H1 (cell line): ENCODE measurements around the gene VPS11. TPM values are rescaled to one million over a fixed set of nuclear protein-coding genes. Genes with fewer than 3 reads are reported as not detected.

Experiments
- CTCF ChIA-PET: fragments of 300-600 bp; sonication (Branson Sonifier 250); formaldehyde crosslinking; loops from one replicate; lab custom pipeline; 2021; ENCODE audit not compliant: partially characterized antibody; lab: Charles Lee
- POLR2A ChIA-PET: fragments of 300-600 bp; sonication (Branson Sonifier 250); formaldehyde crosslinking; loops from one replicate; lab custom pipeline; 2021; ENCODE audit warnings: inconsistent platforms; ENCODE audit not compliant: partially characterized antibody; lab: Charles Lee
- DNase-seq, 2 experiments: peaks; one replicate each; pipeline versions ENCODE4 v3.0.0 to v3.0.0-alpha.2; 2010 to 2022; ENCODE audit warnings: low spot score in 2 of 2, low read depth in 1 of 2, mixed read lengths in 1 of 2
- FAIRE-seq: peaks from 2 replicates; lab custom pipeline; 2011; peaks lifted over from hg19 to GRCh38; lab: Jason Lieb, UNC
- H2AFZ ChIP-seq: 2 replicates; pipeline ENCODE4 v1.8.1; 2012; ENCODE audit warnings: low read length, inconsistent platforms
- H2AK5ac ChIP-seq: 2 replicates; pipeline ENCODE4 v1.6.1; 2013; ENCODE audit warnings: low read depth, low read length
- H2BK120ac ChIP-seq: replicated peaks from 2 replicates; pipeline ENCODE3; 2013; ENCODE audit warnings: low read depth, low read length, inconsistent platforms
- H2BK12ac ChIP-seq: 2 replicates; pipeline ENCODE4 v1.6.1; 2013; ENCODE audit warnings: low read depth, low read length
- H2BK15ac ChIP-seq: 2 replicates; pipeline ENCODE4 v1.6.1; 2013; ENCODE audit warnings: low read length
- H2BK20ac ChIP-seq: 2 replicates; pipeline ENCODE4 v1.6.1; 2013; ENCODE audit warnings: low read length
- H2BK5ac ChIP-seq: 2 replicates; pipeline ENCODE4 v1.6.1; 2013; ENCODE audit warnings: low read depth, low read length
- H3K14ac ChIP-seq: 2 replicates; pipeline ENCODE4 v1.6.1; 2013; ENCODE audit warnings: inconsistent platforms; ENCODE audit not compliant: insufficient read length
- H3K18ac ChIP-seq: 2 replicates; pipeline ENCODE4 v1.6.1; 2013; ENCODE audit warnings: low read length; ENCODE audit errors: extremely low read depth
- H3K23ac ChIP-seq: 2 replicates; pipeline ENCODE4 v1.6.1; 2013; ENCODE audit warnings: inconsistent platforms; ENCODE audit not compliant: insufficient read length
- H3K23me2 ChIP-seq: 2 replicates; pipeline ENCODE4 v1.6.1; 2013; ENCODE audit warnings: low read depth, low read length
- H3K27ac ChIP-seq: 2 replicates; pipeline ENCODE4 v1.6.1; 2011; ENCODE audit warnings: low read depth, low read length, inconsistent platforms
- H3K27me3 ChIP-seq, 4 experiments: replicated peaks in 1 of 4; 1 replicate in 1 of 4; 2 replicates in 3 of 4; pipeline versions ENCODE4 v1.6.1 to v1.8.1; 2011 to 2013; ENCODE audit warnings: low read length in 3 of 4, mild to moderate bottlenecking in 3 of 4, inconsistent platforms in 2 of 4, mixed read lengths in 2 of 4, moderate library complexity in 1 of 4; ENCODE audit not compliant: control insufficient read depth in 3 of 4, insufficient read depth in 3 of 4; ENCODE audit errors: extremely low read depth in 1 of 4
- H3K36me3 ChIP-seq, 4 experiments: 2 replicates each; pipeline versions ENCODE4 v1.6.1 to v1.8.1; 2011 to 2013; ENCODE audit warnings: mild to moderate bottlenecking in 4 of 4, low read length in 3 of 4, moderate library complexity in 2 of 4, control low read depth in 1 of 4, inconsistent platforms in 1 of 4; ENCODE audit not compliant: insufficient read depth in 4 of 4, control insufficient read depth in 2 of 4
- H3K4ac ChIP-seq: replicated peaks from 2 replicates; pipeline ENCODE3; 2013; ENCODE audit warnings: low read length, low read depth, mixed read lengths, inconsistent platforms; ENCODE audit not compliant: insufficient read length
- H3K4me1 ChIP-seq, 4 experiments: replicated peaks in 1 of 4; 1 replicate in 1 of 4; 2 replicates in 3 of 4; pipeline versions ENCODE4 v1.6.1 to v1.8.1; 2011 to 2013; ENCODE audit warnings: low read length in 3 of 4, inconsistent platforms in 2 of 4, mixed read lengths in 1 of 4; ENCODE audit not compliant: insufficient read depth in 4 of 4, control insufficient read depth in 3 of 4
- H3K4me2 ChIP-seq, 2 experiments: 2 replicates each; pipeline versions ENCODE4 v1.6.1 to v1.8.1; 2011 to 2013; ENCODE audit warnings: low read depth in 2 of 2, low read length in 2 of 2, control low read depth in 1 of 2, inconsistent platforms in 1 of 2, mild to moderate bottlenecking in 1 of 2; ENCODE audit not compliant: insufficient read depth in 1 of 2
- H3K4me3 ChIP-seq, 4 experiments: fragments of 200-600, 300-600 bp in 1 of 4; sonication (generic), shearing (Covaris generic), sonication (Bioruptor Twin) in 1 of 4; 2 replicates each; pipeline versions ENCODE4 v1.5.1 to v1.8.1; 2011 to 2016; ENCODE audit warnings: low read length in 4 of 4, low read depth in 3 of 4, control low read depth in 2 of 4, inconsistent platforms in 2 of 4, mild to moderate bottlenecking in 2 of 4, mixed read lengths in 1 of 4, moderate library complexity in 1 of 4; ENCODE audit not compliant: insufficient read depth in 2 of 4; ENCODE audit errors: extremely low read depth in 1 of 4
- H3K56ac ChIP-seq: replicated peaks from 2 replicates; pipeline ENCODE3; 2013; ENCODE audit warnings: low read depth, mild to moderate bottlenecking, mixed read lengths, low read length, inconsistent platforms; ENCODE audit not compliant: insufficient read length
- H3K79me1 ChIP-seq: 2 replicates; pipeline ENCODE4 v1.6.1; 2013; ENCODE audit warnings: low read depth, low read length, control low read depth
- H3K79me2 ChIP-seq, 2 experiments: 2 replicates each; pipeline versions ENCODE4 v1.6.1 to v1.8.1; 2012 to 2013; ENCODE audit warnings: low read length in 2 of 2, mild to moderate bottlenecking in 2 of 2, inconsistent platforms in 1 of 2; ENCODE audit not compliant: insufficient read depth in 2 of 2, control insufficient read depth in 1 of 2
- H3K9ac ChIP-seq, 4 experiments: replicated peaks in 1 of 4; 1 replicate in 1 of 4; 2 replicates in 3 of 4; pipeline versions ENCODE4 v1.6.1 to v1.8.1; 2011 to 2013; ENCODE audit warnings: low read depth in 3 of 4, low read length in 3 of 4, control low read depth in 2 of 4, mild to moderate bottlenecking in 2 of 4, moderate library complexity in 2 of 4, inconsistent platforms in 1 of 4; ENCODE audit errors: extremely low read depth in 1 of 4
- H3K9me3 ChIP-seq, 2 experiments: 2 replicates each; pipeline versions ENCODE4 v1.6.1 to v1.8.1; 2012 to 2013; ENCODE audit warnings: mild to moderate bottlenecking in 2 of 2, moderate library complexity in 2 of 2, control low read depth in 1 of 2, inconsistent platforms in 1 of 2, low read depth in 1 of 2, low read length in 1 of 2, mixed read lengths in 1 of 2; ENCODE audit not compliant: insufficient read depth in 2 of 2
- H4K20me1 ChIP-seq, 2 experiments: replicated peaks in 1 of 2; 2 replicates each; pipeline versions ENCODE3 to v1.8.1; 2011 to 2013; ENCODE audit warnings: inconsistent platforms in 2 of 2, low read length in 2 of 2, mild to moderate bottlenecking in 1 of 2; ENCODE audit not compliant: insufficient read depth in 2 of 2, control insufficient read depth in 1 of 2
- H4K5ac ChIP-seq: 2 replicates; pipeline ENCODE4 v1.6.1; 2013; ENCODE audit warnings: low read length, low read depth, mixed read lengths, inconsistent platforms; ENCODE audit not compliant: insufficient read length
- H4K8ac ChIP-seq: 2 replicates; pipeline ENCODE4 v1.8.0; 2013; ENCODE audit warnings: mild to moderate bottlenecking, moderate library complexity, low read length, inconsistent platforms; ENCODE audit not compliant: insufficient read depth; ENCODE audit errors: extremely low read depth
- H4K91ac ChIP-seq: replicated peaks from 2 replicates; pipeline ENCODE3; 2013; ENCODE audit warnings: low read length, mixed read lengths, inconsistent platforms; ENCODE audit not compliant: insufficient read length
- EGR1 ChIP-seq: IDR thresholded peaks from 2 replicates; pipeline ENCODE4 v1.6.1; 2011; ENCODE audit warnings: low read depth, low read length, borderline replicate concordance
- EZH2 ChIP-seq: fragments of 200-600 bp; sonication (generic); IDR thresholded peaks from 2 replicates; pipeline ENCODE4 v1.7.1; 2012; ENCODE audit warnings: low read depth, mild to moderate bottlenecking, moderate library complexity, low read length, inconsistent platforms; ENCODE audit not compliant: severe bottlenecking
- HDAC6 ChIP-seq: IDR thresholded peaks from one replicate; pipeline ENCODE4 v1.7.1; 2012; ENCODE audit warnings: low read depth, mild to moderate bottlenecking, inconsistent platforms, low read length, moderate library complexity
- JUN ChIP-seq: IDR thresholded peaks from 2 replicates; pipeline ENCODE4 v1.6.1; 2011; ENCODE audit warnings: low read depth, mild to moderate bottlenecking, improper control_type of control experiment, low read length
- JUND ChIP-seq: IDR thresholded peaks from 2 replicates; pipeline ENCODE4 v1.6.1; 2011; ENCODE audit warnings: mild to moderate bottlenecking, improper control_type of control experiment, low read length
- KDM5A ChIP-seq: fragments of 200-600 bp; IDR thresholded peaks from 2 replicates; pipeline ENCODE4 v1.7.1; 2012; ENCODE audit warnings: mild to moderate bottlenecking, low read length, inconsistent platforms, mixed read lengths
- PHF8 ChIP-seq: fragments of 200-600 bp; sonication (generic); conservative IDR thresholded peaks from 2 replicates; pipeline ENCODE4 v1.7.1; 2012; ENCODE audit warnings: low read depth, mild to moderate bottlenecking, inconsistent platforms, low read length, moderate library complexity
- RXRA ChIP-seq: IDR thresholded peaks from 2 replicates; pipeline ENCODE4 v1.6.1; 2011; ENCODE audit warnings: low read depth, mild to moderate bottlenecking, low read length, moderate library complexity; ENCODE audit not compliant: insufficient read depth
- SRF ChIP-seq: IDR thresholded peaks from 2 replicates; pipeline ENCODE4 v1.6.1; 2011; ENCODE audit warnings: mild to moderate bottlenecking, low read depth, low read length, moderate library complexity
- SUZ12 ChIP-seq: fragments of 200-600 bp; sonication (generic); IDR thresholded peaks from 2 replicates; pipeline ENCODE4 v1.6.1; 2012; ENCODE audit warnings: mild to moderate bottlenecking, inconsistent platforms, low read length, moderate library complexity, mixed read lengths
- TAF7 ChIP-seq: optimal IDR thresholded peaks from 2 replicates; pipeline ENCODE3; 2011; ENCODE audit warnings: low read depth, mild to moderate bottlenecking, inconsistent platforms, low read length, moderate library complexity, borderline replicate concordance
- WGBS, 2 experiments: shearing (Covaris generic) in 1 of 2; methylation state at CpG; one replicate each; pipeline versions ENCODE4 v1.1.6 to v1.1.7; 2013 to 2015; ENCODE audit warnings: low lambda C conversion rate in 2 of 2, mixed read lengths in 2 of 2, inconsistent platforms in 1 of 2, low coverage in 1 of 2, missing lambda C conversion rate in 1 of 2; ENCODE audit not compliant: insufficient replicate concordance in 2 of 2, insufficient coverage in 1 of 2, insufficient read length in 1 of 2; ENCODE audit errors: extremely low coverage in 1 of 2, missing lambda C conversion rate in 1 of 2; 5-methylcytosine and 5-hydroxymethylcytosine counted together
- polyA plus RNA-seq, 7 experiments: library from polyadenylated mRNA; depleted of rRNA in 3 of 7; stranded (reverse) in 5 of 7; unstranded in 2 of 7; fragments of >200 nt in 5 of 7; fragments of 200-250 nt in 2 of 7; gene quantifications; 1 replicate in 5 of 7; 2 replicates in 1 of 7; 4 replicates in 1 of 7; pipeline versions ENCODE4 v1.2.1 to v1.2.3, GENCODE V29; 2011 to 2013; ENCODE audit warnings: missing spikeins in 2 of 7, mixed read lengths in 2 of 7
- total RNA-seq: library from RNA; stranded (reverse); fragmentation: NEBNext Ultra II Directional; extraction: Animal tissue kit (Norgen Biotek cat#: 25700); gene quantifications from 2 replicates; pipeline ENCODE4 v1.2.1, GENCODE V29; 2021

VPS11 gene
- total and polyA plus RNA-seq, 2 of the 8 experiments (the other 6 are each of a cell fraction or from before 2014, with no cell fraction given): 13.1 to 15.5 TPM

- no peaks in the 10 kb centered on the region for H3K9me3 ChIP-seq
- no peak overlapping the region for H2BK15ac ChIP-seq
- no peak for FAIRE-seq
- no peak overlapping the region for H3K4me2 ChIP-seq
- peaks cover 7% of the 10 kb centered on the region; the same call in 1 of the 2 replicates for H3K23me2 ChIP-seq
- no peak overlapping the region for H4K91ac ChIP-seq
- no peak overlapping the region for H2AFZ ChIP-seq
- no peak overlapping the region for H3K23ac ChIP-seq
- no peak overlapping the region for H2BK5ac ChIP-seq
- 89% methylated on average over 7 of the region's 7 CpGs; no CpG with 5 or more reads in 1 of the 2 experiments for WGBS, 2 experiments
- no peak overlapping the region for H3K4me3 ChIP-seq
- H3K14ac ChIP-seq: no peak overlapping the region
- no peak for DNase-seq
- no peak overlapping the region for H3K9ac ChIP-seq
- no peaks in the 10 kb centered on the region for H3K27me3 ChIP-seq
- ChIA-PET POLR2A (interaction anchor here (0.9 to 9.2 kb wide), 6 partner anchors 8 to 77 kb away, joined by 3 to 141 read pairs (median 5); partner anchors contain the start of gene VPS11), CTCF (interaction anchor here (0.9 to 1.5 kb wide), 2 partner anchors 12 to 115 kb away, joined by 3 to 4 read pairs; no protein-coding TSS in a partner anchor)
- no peak overlapping the region for H2BK12ac ChIP-seq
- no peak overlapping the region for H4K5ac ChIP-seq
- H3K79me1 ChIP-seq: no peaks in the 10 kb centered on the region; the same call in 1 of the 2 replicates
- no peak overlapping the region for H2BK20ac ChIP-seq
- no peak overlapping the region for H3K56ac ChIP-seq
- H3K4me1 ChIP-seq: peaks cover 0 to 5% (median 2%) of the 10 kb centered on the region in 4 experiments; a peak in 2 of 7 replicates
- no peak overlapping the region for H4K8ac ChIP-seq
- no peak overlapping the region for H3K4ac ChIP-seq
- no peak overlapping the region for H3K18ac ChIP-seq
- H2BK120ac ChIP-seq: no peak overlapping the region
- no peak overlapping the region for H2AK5ac ChIP-seq
- peaks cover 10 to 46% (median 33%) of the 10 kb centered on the region in 4 experiments for H3K36me3 ChIP-seq
- TF ChIP-seq EGR1 (no peak), JUN (no peak), HDAC6 (no peak), SUZ12 (no peak), TAF7 (no peak), PHF8 (no peak), RXRA (no peak), KDM5A (no peak), EZH2 (no peak), JUND (no peak), SRF (no peak)
- peaks cover 0 to 1% of the 10 kb centered on the region in 2 experiments for H4K20me1 ChIP-seq
- H3K79me2 ChIP-seq: peaks cover 3 to 12% of the 10 kb centered on the region in 2 experiments; a peak in 3 of 4 replicates
- no peak overlapping the region for H3K27ac ChIP-seq
Observed at GRCh38 chr11:119081682-119082260, 14.2 kb downstream of the VPS11 start.
